OCI-M1 (cell line): ENCODE results near the gene NCR3LG1.

ENCODE experiments used
- DNase-seq: peaks from one replicate; lab custom pipeline; 2025; lab: John Stamatoyannopoulos, UW

Gene NCR3LG1

DNA sequence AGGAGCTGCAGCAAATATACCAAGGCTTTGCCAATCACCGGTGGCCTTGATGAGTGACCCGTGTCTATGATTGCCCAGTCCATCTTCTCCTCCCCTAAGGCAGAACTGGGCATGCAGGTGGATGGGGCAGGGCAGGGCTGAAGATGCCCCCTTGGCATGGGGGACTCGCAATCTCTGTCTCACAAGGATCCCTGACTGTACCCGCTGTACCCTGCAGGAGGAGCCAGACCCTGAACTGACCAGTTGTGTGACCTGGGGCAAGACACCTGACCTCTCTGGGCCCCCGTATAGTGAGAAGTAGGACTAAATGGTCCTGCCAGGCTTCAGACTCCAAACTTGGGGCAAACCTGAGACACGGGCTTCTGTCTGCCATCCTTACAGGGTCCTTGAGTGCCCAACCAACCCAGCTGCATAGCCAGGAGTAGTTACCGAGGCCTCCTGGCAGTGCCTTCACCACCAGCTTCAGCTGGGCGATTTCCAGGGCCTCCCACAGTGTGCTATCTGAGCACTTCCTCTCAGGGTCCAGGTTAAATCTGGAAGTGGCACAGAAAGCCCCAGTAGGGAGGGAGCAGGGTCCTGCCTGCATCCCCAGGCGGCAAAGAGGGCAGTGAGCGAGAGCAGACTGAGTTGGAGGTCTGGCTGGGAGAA, 43.3 kb downstream of the NCR3LG1 start:
- DNase-seq = no peak

- DNase-seq = no peak
Measured at GRCh38 chr11:17395554-17395961, 44.0 kb downstream of the NCR3LG1 start.

- DNase-seq = no peak
Measured at GRCh38 chr11:17395978-17396377, 44.4 kb downstream of the NCR3LG1 start.

DNA sequence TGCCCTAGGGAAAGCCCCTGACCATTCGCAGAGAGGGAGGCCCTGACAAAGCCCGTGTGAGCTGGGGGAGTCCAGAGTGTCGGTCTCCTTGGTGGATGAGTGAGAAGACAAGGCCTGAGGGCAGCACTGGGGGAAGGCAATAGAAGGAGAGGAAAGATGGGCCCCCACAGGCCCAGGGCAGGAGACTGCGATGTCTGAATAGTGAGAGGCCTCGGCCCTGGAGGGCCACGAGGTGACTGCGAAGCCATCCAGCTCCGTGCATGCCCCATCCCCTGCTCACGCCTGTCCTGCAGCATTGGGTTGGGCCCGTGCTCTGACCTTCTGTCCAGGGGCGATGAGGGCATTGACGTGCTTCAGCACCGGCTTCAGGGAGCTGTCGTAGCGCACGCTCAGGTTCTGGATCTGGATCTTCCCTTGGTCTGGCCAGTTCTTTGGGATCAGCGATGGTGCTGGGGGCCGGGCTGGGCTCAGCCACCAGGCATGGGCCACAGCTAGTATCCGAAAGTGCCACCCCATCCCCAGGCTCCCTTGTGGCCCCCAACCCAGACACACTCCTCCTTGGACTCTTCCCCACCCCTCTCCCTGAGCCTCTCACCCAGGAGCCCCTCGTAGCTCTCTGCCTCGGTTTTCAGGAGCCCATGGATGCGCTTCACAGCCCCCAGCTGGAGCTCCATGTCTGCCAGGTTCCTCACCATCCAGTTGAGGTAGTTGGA, 45.2 kb downstream of the NCR3LG1 start:
- no peak for DNase-seq

DNA sequence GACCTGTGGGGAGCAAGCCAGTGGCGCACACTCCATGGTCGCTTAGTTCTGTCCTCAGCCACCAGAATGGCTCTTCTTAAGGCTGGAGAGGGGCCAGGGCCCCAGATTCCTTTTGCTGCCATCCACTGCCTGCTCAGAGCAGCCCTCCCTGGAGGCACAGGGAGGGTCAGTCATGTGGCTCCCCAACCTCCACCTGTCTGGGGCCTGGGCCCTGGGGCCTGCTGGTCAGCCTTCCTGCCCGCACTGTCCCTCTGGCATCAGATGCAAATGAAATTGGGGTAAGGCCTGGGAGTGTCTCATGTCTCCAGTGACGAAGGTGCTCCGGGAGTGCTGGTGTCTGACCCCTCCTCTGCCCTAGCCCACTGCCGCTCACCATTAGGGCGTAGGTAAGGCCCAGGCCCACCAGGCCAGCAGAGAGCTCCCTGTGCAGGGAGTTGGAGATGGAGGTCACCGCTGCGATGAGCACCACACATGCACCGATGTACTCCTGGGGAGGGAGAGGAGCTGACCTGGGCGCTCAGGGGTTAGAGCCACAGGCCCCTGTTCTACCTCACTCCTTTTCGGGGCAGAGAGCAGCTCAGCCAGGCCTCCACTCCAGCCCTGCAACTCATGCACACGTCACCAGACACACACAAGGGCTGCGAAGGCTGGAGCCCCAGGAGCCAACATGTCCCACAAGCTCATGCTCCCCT, 45.9 kb downstream of the NCR3LG1 start:
- DNase-seq = no peak

DNA sequence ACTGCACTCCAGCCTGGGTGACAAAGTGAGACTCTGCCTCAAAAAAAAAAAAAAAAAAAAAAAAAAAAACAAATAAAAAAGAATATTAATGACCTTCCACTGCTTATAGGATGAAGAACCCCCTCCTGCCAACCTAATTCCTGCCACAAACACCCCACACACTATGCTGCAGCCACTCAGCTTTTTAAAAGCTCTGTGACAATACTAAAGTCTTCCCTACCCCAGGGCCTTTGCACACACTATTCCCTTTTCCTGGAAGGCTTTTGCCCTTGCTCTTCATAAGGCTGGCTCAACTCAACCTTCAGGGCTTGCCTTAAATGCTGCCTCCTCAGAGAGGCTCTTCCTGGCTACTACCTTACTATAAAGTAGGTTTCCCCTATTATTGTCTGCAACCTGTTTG, 47.6 kb downstream of the NCR3LG1 start:
- no peak for DNase-seq

DNA sequence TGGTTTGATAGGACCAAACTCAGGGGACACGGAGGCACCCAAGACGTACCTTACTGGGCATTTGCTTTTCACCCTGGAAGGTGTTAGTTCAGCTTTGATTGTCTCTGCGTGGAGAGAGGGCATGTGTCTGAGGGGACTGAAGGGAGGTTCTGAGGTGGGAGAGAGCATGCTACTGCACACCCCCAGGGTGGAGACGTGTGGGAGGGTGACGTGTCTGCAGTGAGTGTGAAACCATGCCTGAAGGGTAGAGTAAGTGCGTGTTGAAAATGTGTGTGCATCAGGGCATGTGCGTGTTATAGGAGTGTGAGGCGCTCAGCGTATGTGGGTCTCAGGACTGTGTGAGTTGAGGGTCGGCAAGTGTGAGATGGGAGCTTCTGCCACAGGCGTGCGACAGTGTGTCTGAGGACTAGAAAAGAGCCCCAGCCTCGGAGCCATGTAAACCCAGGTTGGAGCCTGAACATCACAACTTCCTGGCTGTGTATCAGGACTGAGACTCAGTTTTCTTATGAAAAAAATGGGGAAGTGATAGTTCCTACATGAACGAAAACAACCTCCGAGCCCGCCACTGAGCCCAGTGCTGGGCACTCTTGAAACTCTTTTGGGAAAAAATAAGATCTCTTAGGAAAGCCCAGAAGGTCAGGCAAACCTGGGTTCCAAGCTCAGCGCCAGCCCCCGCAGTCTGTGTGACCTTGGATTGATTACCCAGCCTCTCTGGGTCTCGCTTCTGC, 48.6 kb downstream of the NCR3LG1 start:
- DNase-seq = no peak

GRCh38 chr11:17401316-17401715, 49.7 kb downstream of the NCR3LG1 start:
- no peak for DNase-seq

- no peak for DNase-seq
Measured at GRCh38 chr11:17401841-17402240, 50.2 kb downstream of the NCR3LG1 start.

- no peak for DNase-seq
Measured at GRCh38 chr11:17402486-17402885, 50.9 kb downstream of the NCR3LG1 start.

GRCh38 chr11:17403980-17404759, 52.6 kb downstream of the NCR3LG1 start:
- peak; percentile 72 for DNase-seq

- peak; percentile 64 for DNase-seq
Measured at GRCh38 chr11:17405232-17406005, 53.8 kb downstream of the NCR3LG1 start.

DNA sequence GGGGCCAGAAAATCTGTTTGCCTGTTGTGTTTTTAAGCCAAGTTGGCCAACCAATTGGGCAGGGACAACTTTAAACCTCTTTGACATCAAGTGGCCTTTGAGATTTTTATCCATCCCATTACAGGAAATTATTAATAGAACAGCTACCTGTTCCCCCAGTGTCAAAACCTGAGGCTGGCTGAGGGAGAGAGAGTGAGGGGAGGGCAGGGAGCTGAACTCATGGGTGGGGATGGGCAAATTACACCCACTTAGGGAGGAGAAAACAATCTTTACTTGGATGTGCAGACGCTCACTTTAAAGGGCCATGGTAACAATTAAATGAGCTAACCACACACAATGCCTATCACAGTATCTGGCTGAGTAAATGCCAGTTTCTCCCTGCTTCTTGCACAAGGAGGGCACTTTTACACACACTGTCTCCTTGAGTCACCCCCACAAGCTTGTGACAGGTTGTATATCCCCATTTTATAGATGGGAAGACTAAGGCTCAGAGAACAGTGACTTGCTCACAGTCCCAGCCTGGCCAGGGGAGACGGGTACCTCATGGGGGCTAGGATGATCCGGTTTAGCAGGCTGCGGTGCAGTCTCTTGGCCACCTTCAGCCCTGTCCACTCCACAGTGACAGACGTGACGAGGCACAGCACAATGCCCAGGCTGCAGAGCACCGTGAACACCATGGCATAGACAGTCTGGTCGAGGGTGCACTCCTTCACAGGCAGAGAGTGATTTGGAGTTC, 54.6 kb downstream of the NCR3LG1 start:
- no peak for DNase-seq

DNA sequence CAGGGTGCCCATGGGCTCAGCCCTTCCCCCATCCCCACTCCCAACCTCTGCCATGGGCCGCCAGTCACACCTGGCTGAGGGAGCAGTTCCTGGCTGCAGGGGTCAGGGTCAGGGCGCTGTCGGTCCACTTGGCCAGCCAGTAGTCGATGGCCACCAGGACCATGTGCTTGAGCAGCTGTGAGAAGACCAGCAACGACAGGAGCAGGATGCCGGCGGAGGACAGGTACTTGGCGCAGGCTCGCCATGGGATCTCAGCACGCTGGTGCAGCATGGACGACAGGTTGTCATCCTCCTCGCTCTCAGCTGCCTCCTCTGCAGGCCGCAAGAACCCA, 55.2 kb downstream of the NCR3LG1 start:
- no peak for DNase-seq

- DNase-seq = peak; percentile 24
Measured at GRCh38 chr11:17407575-17407974, 56.0 kb downstream of the NCR3LG1 start.

DNA sequence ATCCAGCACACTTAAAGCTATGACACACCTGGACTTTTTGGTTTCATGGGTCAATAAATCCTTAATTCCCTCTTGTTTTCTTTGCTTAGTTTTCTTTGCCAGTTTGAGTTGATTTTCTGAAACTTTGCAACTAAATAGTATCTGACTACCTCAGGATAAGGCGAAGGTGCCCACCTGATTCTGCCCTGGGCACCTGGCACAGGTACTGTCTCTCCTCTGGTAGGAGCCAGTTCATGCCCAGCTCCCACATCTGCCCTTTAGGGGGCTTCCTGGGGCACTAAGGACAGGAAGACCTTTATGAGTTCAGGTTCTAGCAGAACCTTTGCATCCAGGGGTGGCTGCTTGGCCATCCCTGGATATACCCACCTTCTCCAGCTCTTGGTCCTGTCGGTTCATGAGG, 56.4 kb downstream of the NCR3LG1 start:
- DNase-seq = no peak

- DNase-seq = no peak
Measured at GRCh38 chr11:17408641-17409040, 57.0 kb downstream of the NCR3LG1 start.

DNA sequence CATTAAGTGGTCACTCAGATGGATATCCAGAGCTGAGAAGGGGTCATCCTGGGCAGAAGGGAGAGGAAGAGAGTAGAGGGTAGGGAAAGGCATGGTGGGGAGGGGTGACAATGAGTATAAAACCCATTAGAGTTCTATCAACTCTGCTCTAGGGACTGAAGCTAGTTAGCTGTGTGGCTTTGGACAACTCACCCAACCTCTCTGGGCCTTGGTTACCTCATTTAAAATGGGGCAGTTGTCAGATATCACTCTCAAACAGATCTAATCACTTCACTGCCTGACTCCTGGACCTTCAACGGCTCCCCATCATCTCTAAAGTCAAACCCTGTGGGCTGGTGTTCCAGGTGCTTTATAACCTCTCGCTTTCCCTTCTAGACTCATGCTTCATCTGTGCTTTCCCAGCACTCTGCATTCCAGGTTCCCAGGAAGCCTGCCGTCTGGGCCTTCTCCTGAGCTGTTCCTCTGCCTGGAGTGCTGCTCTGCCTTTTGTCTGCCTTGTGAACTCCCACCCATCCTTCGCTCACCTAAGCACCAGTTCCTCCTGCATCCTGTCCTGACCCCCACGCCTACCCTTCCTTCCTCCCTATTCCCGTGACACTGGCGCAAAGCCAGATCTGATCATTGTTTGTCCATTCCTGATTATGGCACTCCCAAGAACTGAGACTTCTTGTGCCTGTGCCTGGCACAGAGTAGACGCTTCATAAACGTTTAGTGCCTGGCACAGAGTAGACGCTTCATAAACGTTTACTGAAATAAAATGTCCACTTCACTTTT, 59.2 kb downstream of the NCR3LG1 start:
- DNase-seq = no peak

GRCh38 chr11:17411418-17411817, 59.8 kb downstream of the NCR3LG1 start:
- DNase-seq = no peak
